Measurements from ENCODE around the gene GBX1. TPM values are rescaled to one million over a fixed set of nuclear protein-coding genes. Genes with fewer than 3 reads are reported as not detected.

The GBX1 gene
- total and polyA plus RNA-seq, 2 donors (not counting 1 experiment from before 2014, with no cell fraction given), result not detected

DNA sequence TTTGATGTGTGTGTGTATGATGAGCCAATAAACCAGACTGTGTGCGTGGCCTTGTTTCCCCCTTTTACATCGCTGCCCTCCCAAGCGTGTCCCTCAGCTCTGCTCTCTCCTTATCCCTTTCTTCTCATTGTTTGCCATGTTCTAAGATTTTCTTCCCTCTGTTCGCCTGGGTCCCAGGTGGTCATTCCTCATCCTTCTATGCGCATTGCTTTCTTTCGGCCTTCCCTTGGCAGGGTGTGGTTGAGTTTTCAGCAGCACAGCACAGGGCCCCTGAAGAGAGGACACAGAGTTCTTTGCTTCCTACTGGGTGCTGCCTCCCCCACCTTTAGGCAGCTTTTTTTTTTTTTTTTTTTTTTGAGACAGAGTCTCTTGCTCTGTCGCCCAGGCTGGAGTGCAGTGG lies 23.1 kb downstream of the GBX1 start:
- H3K79me2 ChIP-seq (ENCODE audit: control insufficient read depth, insufficient read depth, low read length), result no peaks in the 10 kb centered on the region
- H2AFZ ChIP-seq (ENCODE audit: low read length), result no peak overlapping the region
- no peak overlapping the region for H3K4me3 ChIP-seq (replicated peaks in 1 of 4; ENCODE audit: control extremely low read depth in 1 of 4, insufficient read depth in 1 of 4, low read depth in 3 of 4, low read length in 4 of 4)
- H3K4me1 ChIP-seq (ENCODE audit: control insufficient read depth, extremely low read depth, insufficient read depth, low read length), result no peaks in the 10 kb centered on the region
- H3K9me3 ChIP-seq (ENCODE audit: control insufficient read depth, insufficient read depth, low read depth, low read length), result no peaks in the 10 kb centered on the region
- no peak overlapping the region for H3K9ac ChIP-seq (ENCODE audit: insufficient read depth, low read length)
- TF ChIP-seq, protein P1, sequence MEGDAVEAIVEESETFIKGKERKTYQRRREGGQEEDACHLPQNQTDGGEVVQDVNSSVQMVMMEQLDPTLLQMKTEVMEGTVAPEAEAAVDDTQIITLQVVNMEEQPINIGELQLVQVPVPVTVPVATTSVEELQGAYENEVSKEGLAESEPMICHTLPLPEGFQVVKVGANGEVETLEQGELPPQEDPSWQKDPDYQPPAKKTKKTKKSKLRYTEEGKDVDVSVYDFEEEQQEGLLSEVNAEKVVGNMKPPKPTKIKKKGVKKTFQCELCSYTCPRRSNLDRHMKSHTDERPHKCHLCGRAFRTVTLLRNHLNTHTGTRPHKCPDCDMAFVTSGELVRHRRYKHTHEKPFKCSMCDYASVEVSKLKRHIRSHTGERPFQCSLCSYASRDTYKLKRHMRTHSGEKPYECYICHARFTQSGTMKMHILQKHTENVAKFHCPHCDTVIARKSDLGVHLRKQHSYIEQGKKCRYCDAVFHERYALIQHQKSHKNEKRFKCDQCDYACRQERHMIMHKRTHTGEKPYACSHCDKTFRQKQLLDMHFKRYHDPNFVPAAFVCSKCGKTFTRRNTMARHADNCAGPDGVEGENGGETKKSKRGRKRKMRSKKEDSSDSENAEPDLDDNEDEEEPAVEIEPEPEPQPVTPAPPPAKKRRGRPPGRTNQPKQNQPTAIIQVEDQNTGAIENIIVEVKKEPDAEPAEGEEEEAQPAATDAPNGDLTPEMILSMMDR (conservative IDR thresholded peaks at IDR 0.05 in 1 of 2, IDR thresholded peaks at IDR 0.05 in 1 of 2; ENCODE audit: low read depth in 1 of 2, low read length in 2 of 2), result no peak
- TF ChIP-seq EZH2 (IDR thresholded peaks at IDR 0.05; ENCODE audit: low read length, missing control alignments), result no peak
- DNase-seq (ENCODE audit: low read depth in 2 of 2), result no peak
- peaks cover under 1% of the 10 kb centered on the region for H3K27me3 ChIP-seq (ENCODE audit: control insufficient read depth, insufficient read depth, low read length)
- no peak overlapping the region for H3K4me2 ChIP-seq (ENCODE audit: extremely low read depth, insufficient read depth, low read length)
- no peaks in the 10 kb centered on the region for H4K20me1 ChIP-seq (ENCODE audit: control insufficient read depth, extremely low read depth, insufficient read depth, low read length)
- no peak overlapping the region for H3K27ac ChIP-seq (ENCODE audit: insufficient read depth, low read length)
- H3K36me3 ChIP-seq (ENCODE audit: control insufficient read depth, insufficient read depth, low read length), result peaks cover 14% of the 10 kb centered on the region

DNA sequence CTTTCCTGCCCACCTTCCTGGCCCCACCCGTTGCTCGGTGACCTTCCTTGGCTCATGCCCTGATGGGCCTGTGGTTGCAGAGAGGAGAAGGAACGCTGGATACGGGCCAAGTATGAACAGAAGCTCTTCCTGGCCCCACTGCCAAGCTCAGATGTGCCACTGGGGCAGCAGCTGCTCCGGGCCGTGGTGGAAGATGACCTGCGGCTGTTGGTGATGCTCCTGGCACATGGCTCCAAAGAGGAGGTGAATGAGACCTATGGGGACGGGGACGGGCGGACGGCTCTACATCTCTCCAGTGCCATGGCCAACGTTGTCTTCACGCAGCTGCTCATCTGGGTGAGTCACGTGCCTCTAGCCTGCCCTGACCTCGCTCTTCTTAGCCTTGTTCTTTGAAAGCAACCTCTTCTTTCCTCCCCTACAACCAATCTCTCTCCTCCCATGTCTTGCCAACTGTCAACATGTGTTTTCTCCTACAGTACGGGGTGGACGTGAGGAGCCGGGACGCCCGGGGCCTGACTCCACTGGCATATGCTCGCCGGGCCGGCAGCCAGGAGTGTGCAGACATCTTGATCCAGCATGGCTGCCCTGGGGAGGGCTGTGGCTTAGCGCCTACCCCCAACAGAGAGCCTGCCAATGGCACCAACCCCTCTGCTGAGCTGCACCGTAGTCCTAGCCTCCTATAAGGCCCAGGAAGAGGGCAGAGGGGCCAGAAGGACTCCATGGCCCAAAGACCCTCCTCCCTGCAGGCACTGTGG lies 24.1 kb downstream of the GBX1 start:
- DNase-seq (ENCODE audit: low read depth in 2 of 2), result peak in 1 of 2 donors; percentile 14
- TF ChIP-seq, protein P1 (conservative IDR thresholded peaks at IDR 0.05 in 1 of 2, IDR thresholded peaks at IDR 0.05 in 1 of 2; ENCODE audit: low read depth in 1 of 2, low read length in 2 of 2), result no peak
- no peak for TF ChIP-seq EZH2 (IDR thresholded peaks at IDR 0.05; ENCODE audit: low read length, missing control alignments)
- Histone ChIP-seq H3K4me3 (replicated peaks in 1 of 4; ENCODE audit: control extremely low read depth in 1 of 4, insufficient read depth in 1 of 4, low read depth in 3 of 4, low read length in 4 of 4) (no peak overlapping the region), H3K79me2 (ENCODE audit: control insufficient read depth, insufficient read depth, low read length) (no peaks in the 10 kb centered on the region), H3K27me3 (ENCODE audit: control insufficient read depth, insufficient read depth, low read length) (no peaks in the 10 kb centered on the region), H3K4me2 (ENCODE audit: extremely low read depth, insufficient read depth, low read length) (no peak overlapping the region), H2AFZ (ENCODE audit: low read length) (no peak overlapping the region), H3K4me1 (ENCODE audit: control insufficient read depth, extremely low read depth, insufficient read depth, low read length) (no peaks in the 10 kb centered on the region), H4K20me1 (ENCODE audit: control insufficient read depth, extremely low read depth, insufficient read depth, low read length) (no peaks in the 10 kb centered on the region), H3K27ac (ENCODE audit: insufficient read depth, low read length) (no peak overlapping the region), H3K9ac (ENCODE audit: insufficient read depth, low read length) (no peak overlapping the region), H3K9me3 (ENCODE audit: control insufficient read depth, insufficient read depth, low read depth, low read length) (no peaks in the 10 kb centered on the region), H3K36me3 (ENCODE audit: control insufficient read depth, insufficient read depth, low read length) (peaks cover 14% of the 10 kb centered on the region)

DNA sequence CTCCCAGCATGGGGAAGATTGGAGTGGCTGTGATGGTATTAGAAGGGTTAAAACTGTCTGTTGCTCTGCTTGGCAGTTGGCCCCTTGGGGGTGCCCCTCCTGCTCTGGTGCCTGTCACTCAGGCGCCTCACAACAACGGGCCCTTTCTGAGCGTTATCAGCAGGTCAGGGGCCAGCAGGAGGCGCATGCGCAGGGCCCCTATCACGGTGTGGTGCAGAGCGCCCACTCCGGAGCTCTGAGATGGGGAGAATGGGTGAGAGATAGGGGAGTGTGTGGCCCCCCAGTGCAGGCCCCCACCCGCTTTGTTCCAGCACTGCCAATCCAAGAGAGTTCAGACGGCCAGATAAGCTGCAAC lies 24.8 kb downstream of the GBX1 start:
- no peaks in the 10 kb centered on the region for H3K4me1 ChIP-seq (ENCODE audit: control insufficient read depth, extremely low read depth, insufficient read depth, low read length)
- DNase-seq (ENCODE audit: low read depth in 2 of 2), result no peak
- no peak overlapping the region for H2AFZ ChIP-seq (ENCODE audit: low read length)

More for the DNA sequence above, 24.8 kb downstream of the GBX1 start:
- Histone ChIP-seq H3K79me2 (ENCODE audit: control insufficient read depth, insufficient read depth, low read length) (no peaks in the 10 kb centered on the region), H3K9ac (ENCODE audit: insufficient read depth, low read length) (no peak overlapping the region), H3K4me3 (replicated peaks in 1 of 4; ENCODE audit: control extremely low read depth in 1 of 4, insufficient read depth in 1 of 4, low read depth in 3 of 4, low read length in 4 of 4) (no peak overlapping the region), H3K27ac (ENCODE audit: insufficient read depth, low read length) (no peak overlapping the region), H3K4me2 (ENCODE audit: extremely low read depth, insufficient read depth, low read length) (no peak overlapping the region), H4K20me1 (ENCODE audit: control insufficient read depth, extremely low read depth, insufficient read depth, low read length) (no peaks in the 10 kb centered on the region), H3K9me3 (ENCODE audit: control insufficient read depth, insufficient read depth, low read depth, low read length) (no peaks in the 10 kb centered on the region), H3K27me3 (ENCODE audit: control insufficient read depth, insufficient read depth, low read length) (no peaks in the 10 kb centered on the region), H3K36me3 (ENCODE audit: control insufficient read depth, insufficient read depth, low read length) (peaks cover 14% of the 10 kb centered on the region)
- TF ChIP-seq, protein P1 (conservative IDR thresholded peaks at IDR 0.05 in 1 of 2, IDR thresholded peaks at IDR 0.05 in 1 of 2; ENCODE audit: low read depth in 1 of 2, low read length in 2 of 2), result no peak
- TF ChIP-seq EZH2 (IDR thresholded peaks at IDR 0.05; ENCODE audit: low read length, missing control alignments), result no peak

Data from fibroblast of lung (primary cell).